Esophagus squamous epithelium (tissue), 5 donors: ENCODE measurements around the gene RAD51D. TPM values are rescaled to one million over a fixed set of nuclear protein-coding genes. Genes with fewer than 3 reads are reported as not detected.

Experiments
- DNase-seq: peaks from one replicate; lab custom pipeline; 2025; lab: John Stamatoyannopoulos, UW
- H3K27ac ChIP-seq, 4 donors: fragments of 200-600 bp; sonication (generic); one replicate each; pipeline ENCODE4 v1.5.1; 2016 to 2019; ENCODE audit warnings: mild to moderate bottlenecking in 1 of 4
- H3K27me3 ChIP-seq, 4 donors: fragments of 200-600 bp; sonication (generic); 1 replicate in 3 of 4; 2 replicates in 1 of 4; pipeline versions ENCODE4 v1.5.1 to v1.6.0; 2017 to 2021; ENCODE audit warnings: antibody characterized with exemption in 1 of 4
- H3K36me3 ChIP-seq, 3 donors: fragments of 200-600 bp; sonication (generic); one replicate each; pipeline ENCODE4 v1.5.1; 2016 to 2019
- H3K4me1 ChIP-seq, 3 donors: fragments of 200-600 bp; sonication (generic); one replicate each; pipeline ENCODE4 v1.5.1; 2017 to 2019
- H3K4me3 ChIP-seq, 4 donors: fragments of 200-600 bp; sonication (generic); 1 replicate in 3 of 4; 2 replicates in 1 of 4; pipeline ENCODE4 v1.5.1; 2016 to 2019; ENCODE audit warnings: mild to moderate bottlenecking in 2 of 4, moderate library complexity in 1 of 4
- H3K9me3 ChIP-seq, 3 donors: fragments of 200-600 bp; sonication (generic); one replicate each; pipeline ENCODE4 v1.5.1; 2016 to 2019
- CTCF ChIP-seq, 6 experiments: fragments of 450-650 bp in 4 of 6; fragments of 200-600 bp in 2 of 6; sonication (generic) in 2 of 6; IDR thresholded peaks; one replicate each; pipeline ENCODE4 v1.5.1; 2016 to 2019; ENCODE audit warnings: antibody characterized with exemption in 6 of 6, mild to moderate bottlenecking in 4 of 6, moderate library complexity in 4 of 6
- POLR2A ChIP-seq, 4 donors: fragments of 450-650 bp; IDR thresholded peaks; one replicate each; pipeline ENCODE4 v1.6.1; 2017; ENCODE audit warnings: antibody characterized with exemption in 4 of 4, mild to moderate bottlenecking in 4 of 4, moderate library complexity in 3 of 4
- WGBS, 2 donors: methylation state at CpG; one replicate each; pipeline ENCODE4 v1.1.5; 2018; 5-methylcytosine and 5-hydroxymethylcytosine counted together
- intact Hi-C: fragments of 100-400 bp; cut with DNase I; formaldehyde crosslinking; loops from one replicate; pipeline ENCODE4 v1.15.0; 2022
- total RNA-seq, 4 donors: library from RNA; depleted of rRNA; stranded (reverse); fragments of >200 nt; gene quantifications; one replicate each; pipeline ENCODE4 v1.1.0, GENCODE V29; 2016
- donor health status: DM: yes; HTN: yes; CAD: no.

Gene RAD51D
- total RNA-seq, 4 donors from 2014 or later = 2.4 to 7.1 (median 6.0) TPM

- no peak overlapping the region for H3K27ac ChIP-seq
- no peaks in the 10 kb centered on the region for H3K36me3 ChIP-seq
- H3K4me1 ChIP-seq = no peaks in the 10 kb centered on the region
- TF ChIP-seq POLR2A (IDR thresholded peaks at IDR 0.05) = no peak
- TF ChIP-seq CTCF (IDR thresholded peaks at IDR 0.05) = no peak
- H3K4me3 ChIP-seq = no peak overlapping the region
- no peaks in the 10 kb centered on the region for H3K9me3 ChIP-seq
- no peaks in the 10 kb centered on the region for H3K27me3 ChIP-seq
- no peak for DNase-seq
- intact Hi-C loops = loop anchor here (10.0 kb wide), 1 partner anchor 67 kb away; no protein-coding TSS in a partner anchor
- no CpG with 5 or more reads among the region's 9 CpGs for WGBS, 2 donors
Measured at GRCh38 chr17:35148144-35148543, 28.5 kb upstream of the RAD51D start.

- no peak within 1 kb of the TSS for H3K27ac ChIP-seq
Measured at GRCh38 chr17:35147375-35147905, 27.8 kb upstream of the RAD51D start, which contains the start of gene UNC45B. UNC45B (plus strand) TSS chr17:35147817; CDS start chr17:35148264, 447 bp downstream.

GRCh38 chr17:35146214-35146833 is 26.7 kb upstream of the RAD51D start:
- 31 to 48% methylated on average over 3 to 4 of the region's 4 CpGs for WGBS, 2 donors
- intact Hi-C loops = loop anchor here (10.0 kb wide), 1 partner anchor 68 kb away; no protein-coding TSS in a partner anchor
- no peak for DNase-seq
- Histone ChIP-seq H3K27me3 (no peaks in the 10 kb centered on the region), H3K36me3 (no peaks in the 10 kb centered on the region), H3K27ac (no peak overlapping the region), H3K4me1 (peaks cover 0 to 10% (median 2%) of the 10 kb centered on the region in 3 donors), H3K4me3 (no peak overlapping the region), H3K9me3 (no peaks in the 10 kb centered on the region)
- TF ChIP-seq CTCF (IDR thresholded peaks at IDR 0.05) (no peak), POLR2A (IDR thresholded peaks at IDR 0.05) (no peak)

More at GRCh38 chr17:35147375-35147905, 27.8 kb upstream of the RAD51D start, which contains the start of gene UNC45B:
- Histone ChIP-seq H3K27me3 (no peaks in the 10 kb centered on the region), H3K4me1 (peaks cover 0 to 2% (median 0%) of the 10 kb centered on the region in 3 donors), H3K36me3 (no peaks in the 10 kb centered on the region), H3K4me3 (no peak within 1 kb of the TSS), H3K9me3 (no peaks in the 10 kb centered on the region)
- 73 to 100% methylated on average over 2 to 3 of the region's 4 CpGs for WGBS, 2 donors
- intact Hi-C loops = loop anchor here (10.0 kb wide), 1 partner anchor 67 kb away; no protein-coding TSS in a partner anchor
- TF ChIP-seq CTCF (IDR thresholded peaks at IDR 0.05) (no peak), POLR2A (IDR thresholded peaks at IDR 0.05) (no peak)
- no peak for DNase-seq

- Histone ChIP-seq H3K4me1 (peaks cover 0 to 25% (median 7%) of the 10 kb centered on the region in 3 donors), H3K4me3 (no peak overlapping the region), H3K9me3 (no peaks in the 10 kb centered on the region), H3K36me3 (peaks cover 0 to 2% (median 0%) of the 10 kb centered on the region in 3 donors), H3K27ac (no peak overlapping the region), H3K27me3 (no peaks in the 10 kb centered on the region)
- no peak for DNase-seq
- intact Hi-C loops = loop anchor here (10.0 kb wide), 1 partner anchor 70 kb away; no protein-coding TSS in a partner anchor
- 70 to 75% methylated on average over 3 to 4 of the region's 4 CpGs for WGBS, 2 donors
- no peak for TF ChIP-seq POLR2A (IDR thresholded peaks at IDR 0.05)
Measured at GRCh38 chr17:35144840-35145239, 25.2 kb upstream of the RAD51D start.

GRCh38 chr17:35142467-35142796 is 22.8 kb upstream of the RAD51D start:
- TF ChIP-seq POLR2A (IDR thresholded peaks at IDR 0.05) (no peak), CTCF (IDR thresholded peaks at IDR 0.05) (no peak)
- Histone ChIP-seq H3K4me3 (peak overlapping the region; percentile 70 to 89 (median 83)), H3K27me3 (no peaks in the 10 kb centered on the region), H3K27ac (no peak overlapping the region), H3K36me3 (peaks cover 0 to 26% (median 7%) of the 10 kb centered on the region in 3 donors), H3K4me1 (peaks cover 0 to 27% (median 7%) of the 10 kb centered on the region in 3 donors), H3K9me3 (no peaks in the 10 kb centered on the region)
- no peak for DNase-seq
- WGBS, 2 donors = 54 to 59% methylated on average over 8 of the region's 8 CpGs
- intact Hi-C loops = loop anchor here (10.0 kb wide), 1 partner anchor 72 kb away; no protein-coding TSS in a partner anchor
